HG03108 (cell line): ENCODE data around the gene KLHL29.

ENCODE experiments used
- ATAC-seq: cut with Tn5 transposase; IDR thresholded peaks from one replicate; pipeline ENCODE4 v1.9.1; 2021; ENCODE audit warnings: moderate library complexity; ENCODE audit not compliant: unreplicated experiment

The KLHL29 gene

GRCh38 chr2:23445450-23445868 lies 60.5 kb downstream of the KLHL29 start:
- no peak for ATAC-seq

GRCh38 chr2:23446916-23447315 lies 61.9 kb downstream of the KLHL29 start:
- no peak for ATAC-seq

- no peak for ATAC-seq
Measured at GRCh38 chr2:23447405-23447804, 62.4 kb downstream of the KLHL29 start.

GRCh38 chr2:23448906-23449305 lies 63.9 kb downstream of the KLHL29 start:
- no peak for ATAC-seq

GRCh38 chr2:23449413-23449812 lies 64.4 kb downstream of the KLHL29 start:
- peak; percentile 77 for ATAC-seq

- ATAC-seq: no peak
Measured at GRCh38 chr2:23449831-23450331, 64.9 kb downstream of the KLHL29 start.

GRCh38 chr2:23452372-23452771 lies 67.4 kb downstream of the KLHL29 start:
- no peak for ATAC-seq

- peak; percentile 42 for ATAC-seq
Measured at GRCh38 chr2:23452853-23453420, 68.0 kb downstream of the KLHL29 start.

GRCh38 chr2:23453432-23453831 lies 68.5 kb downstream of the KLHL29 start:
- ATAC-seq: no peak

GRCh38 chr2:23453836-23454460 lies 69.0 kb downstream of the KLHL29 start:
- no peak for ATAC-seq

- no peak for ATAC-seq
Measured at GRCh38 chr2:23454501-23455120, 69.6 kb downstream of the KLHL29 start.

GRCh38 chr2:23456396-23456795 lies 71.4 kb downstream of the KLHL29 start:
- ATAC-seq: no peak

- no peak for ATAC-seq
Measured at GRCh38 chr2:23456881-23457760, 72.1 kb downstream of the KLHL29 start.

- ATAC-seq: no peak
Measured at GRCh38 chr2:23457990-23458682, 73.2 kb downstream of the KLHL29 start.

- ATAC-seq: no peak
Measured at GRCh38 chr2:23459032-23459431, 74.1 kb downstream of the KLHL29 start.

- no peak for ATAC-seq
Measured at GRCh38 chr2:23460228-23460627, 75.2 kb downstream of the KLHL29 start.

GRCh38 chr2:23460993-23461392 lies 76.0 kb downstream of the KLHL29 start:
- no peak for ATAC-seq

GRCh38 chr2:23464156-23464555 lies 79.2 kb downstream of the KLHL29 start:
- ATAC-seq: no peak

- ATAC-seq: no peak
Measured at GRCh38 chr2:23464905-23465537, 80.0 kb downstream of the KLHL29 start.

GRCh38 chr2:23465936-23466335 lies 81.0 kb downstream of the KLHL29 start:
- no peak for ATAC-seq
